ENCODE measurements around the gene FMN2. TPM values are rescaled to one million over a fixed set of nuclear protein-coding genes. Genes with fewer than 3 reads are reported as not detected.

The FMN2 gene
- total RNA-seq, 1 experiment from 2014 or later = not detected

DNA sequence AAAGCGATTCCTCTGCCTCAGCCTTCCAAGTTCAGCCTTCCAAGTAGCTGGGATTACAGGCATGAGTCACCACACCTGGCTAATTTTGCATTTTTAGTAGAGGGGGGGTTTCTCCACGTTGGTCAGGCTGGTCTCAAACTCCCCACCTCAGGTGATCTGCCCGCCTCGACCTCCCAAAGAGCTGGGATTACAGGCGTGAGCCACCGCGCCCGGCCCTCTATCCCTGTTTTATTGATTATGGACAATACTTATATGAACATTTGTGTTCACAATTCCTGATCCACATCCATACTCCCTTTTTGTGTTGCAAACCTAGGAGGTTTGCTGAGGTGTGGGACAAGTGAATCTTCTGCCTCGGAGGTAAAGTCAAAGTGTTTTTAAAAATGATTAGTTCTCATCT, 275.0 kb downstream of the FMN2 start:
- Mint-ChIP-seq H3K27me3 (ENCODE audit: insufficient read depth, unreplicated experiment) (peaks cover 4% of the 10 kb centered on the region), H3K36me3 (ENCODE audit: insufficient read depth, unreplicated experiment) (no peaks in the 10 kb centered on the region), H3K9me3 (ENCODE audit: unreplicated experiment) (no peaks in the 10 kb centered on the region), H3K27ac (ENCODE audit: unreplicated experiment) (no peak overlapping the region), H3K4me3 (ENCODE audit: unreplicated experiment) (no peak overlapping the region), H3K4me1 (ENCODE audit: low read depth, unreplicated experiment) (no peaks in the 10 kb centered on the region)
- H3K36me3 ChIP-seq (ENCODE audit: control insufficient read depth, insufficient read depth, low read length) = no peaks in the 10 kb centered on the region
- H3K4me1 ChIP-seq = no peaks in the 10 kb centered on the region
- ChIA-PET CTCF (no interaction called here), POLR2A (no interaction called here)
- no peak for DNase-seq
- intact Hi-C loops (cut with micrococcal nuclease; ENCODE audit: unreplicated experiment) = no loop called here
- H3K9me3 ChIP-seq = no peaks in the 10 kb centered on the region
- H3K27me3 ChIP-seq (replicated peaks; ENCODE audit: control insufficient read depth, insufficient read depth, low read length) = no peaks in the 10 kb centered on the region
- no peak overlapping the region for H3K4me3 ChIP-seq (ENCODE audit: low read depth, low read length)
- no TSS peak for BruUV-seq (replicated peaks)
- TF ChIP-seq, protein P1, sequence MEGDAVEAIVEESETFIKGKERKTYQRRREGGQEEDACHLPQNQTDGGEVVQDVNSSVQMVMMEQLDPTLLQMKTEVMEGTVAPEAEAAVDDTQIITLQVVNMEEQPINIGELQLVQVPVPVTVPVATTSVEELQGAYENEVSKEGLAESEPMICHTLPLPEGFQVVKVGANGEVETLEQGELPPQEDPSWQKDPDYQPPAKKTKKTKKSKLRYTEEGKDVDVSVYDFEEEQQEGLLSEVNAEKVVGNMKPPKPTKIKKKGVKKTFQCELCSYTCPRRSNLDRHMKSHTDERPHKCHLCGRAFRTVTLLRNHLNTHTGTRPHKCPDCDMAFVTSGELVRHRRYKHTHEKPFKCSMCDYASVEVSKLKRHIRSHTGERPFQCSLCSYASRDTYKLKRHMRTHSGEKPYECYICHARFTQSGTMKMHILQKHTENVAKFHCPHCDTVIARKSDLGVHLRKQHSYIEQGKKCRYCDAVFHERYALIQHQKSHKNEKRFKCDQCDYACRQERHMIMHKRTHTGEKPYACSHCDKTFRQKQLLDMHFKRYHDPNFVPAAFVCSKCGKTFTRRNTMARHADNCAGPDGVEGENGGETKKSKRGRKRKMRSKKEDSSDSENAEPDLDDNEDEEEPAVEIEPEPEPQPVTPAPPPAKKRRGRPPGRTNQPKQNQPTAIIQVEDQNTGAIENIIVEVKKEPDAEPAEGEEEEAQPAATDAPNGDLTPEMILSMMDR (IDR thresholded peaks at IDR 0.05; ENCODE audit: insufficient read depth in 1 of 2, low read depth in 1 of 2, low read length in 1 of 2, severe bottlenecking in 1 of 2, unreplicated experiment in 1 of 2) = no peak

DNA sequence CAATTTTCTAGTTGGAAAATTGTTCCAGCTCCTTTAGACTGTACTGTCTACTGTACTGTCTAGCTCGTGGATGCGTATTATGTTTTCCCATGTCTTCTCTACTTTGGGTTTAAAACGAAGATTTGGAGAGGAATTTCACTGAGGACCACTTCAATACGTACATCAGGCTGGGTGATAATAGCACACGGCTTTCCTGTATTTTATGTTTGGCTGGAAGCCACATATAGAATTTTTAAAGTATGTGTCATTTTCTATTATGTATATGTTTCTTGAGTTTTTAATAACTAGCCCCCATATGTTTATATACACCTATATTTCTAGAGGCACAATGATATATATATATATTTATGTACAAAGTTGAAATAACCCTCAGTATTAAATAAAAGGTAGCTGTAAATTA, 293.9 kb downstream of the FMN2 start:
- H3K4me3 Mint-ChIP-seq (ENCODE audit: unreplicated experiment) = no peak overlapping the region
- POLR2A ChIA-PET = no interaction called here

DNA sequence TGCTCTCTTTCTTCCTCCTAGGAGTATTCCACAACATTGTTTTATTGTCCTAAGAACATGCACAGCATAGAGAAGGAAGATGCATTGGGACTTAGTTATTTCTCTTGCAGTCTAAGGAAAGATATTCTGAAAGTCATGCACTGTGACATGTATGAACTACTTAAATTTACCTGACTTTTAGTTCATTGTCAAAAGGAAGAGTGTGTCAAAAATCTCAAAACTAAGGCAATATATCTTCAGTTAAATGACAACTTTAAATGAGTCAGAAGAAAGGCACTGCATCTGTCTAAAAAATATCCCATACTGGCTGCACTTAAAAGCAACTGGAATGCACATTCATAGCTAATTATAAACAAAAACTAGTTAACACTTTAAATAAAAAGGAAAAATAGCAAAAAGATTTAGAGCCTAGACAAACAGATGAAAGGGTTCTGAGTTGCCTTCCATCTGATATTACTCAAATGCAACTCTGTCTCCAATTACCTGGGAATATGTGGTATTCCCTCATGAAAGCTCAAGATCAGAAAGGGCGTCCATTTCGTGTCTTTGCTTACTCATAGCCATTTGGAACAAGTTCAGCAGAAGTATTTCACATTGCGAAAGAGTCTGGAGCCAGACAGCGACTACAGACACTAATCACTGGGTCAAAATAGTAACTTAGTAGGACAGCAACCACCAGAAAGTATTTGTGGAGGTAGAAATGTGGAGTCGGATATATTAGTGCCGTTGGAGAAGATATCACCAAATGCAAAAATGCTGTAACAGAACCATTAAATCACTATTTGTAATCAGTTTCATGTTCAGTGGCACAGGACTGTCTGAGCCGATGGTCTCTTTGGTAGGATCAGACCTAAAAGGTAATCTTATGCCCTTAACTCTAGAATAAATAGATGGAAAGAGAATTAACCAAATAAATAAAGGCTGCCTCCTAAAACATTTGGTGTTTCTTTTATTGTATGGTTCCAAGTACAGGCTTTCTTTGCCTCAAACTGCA, 294.6 kb downstream of the FMN2 start:
- H3K27ac Mint-ChIP-seq (ENCODE audit: unreplicated experiment) = no peak overlapping the region
- BruUV-seq (replicated peaks) = no TSS peak
- DNase-seq = no peak
- no peak overlapping the region for H3K4me3 ChIP-seq (ENCODE audit: low read depth, low read length)
- H3K4me3 Mint-ChIP-seq (ENCODE audit: unreplicated experiment) = no peak overlapping the region
- no peaks in the 10 kb centered on the region for H3K4me1 ChIP-seq
- H3K36me3 Mint-ChIP-seq (ENCODE audit: insufficient read depth, unreplicated experiment) = no peaks in the 10 kb centered on the region
- POLR2A ChIA-PET = no interaction called here
- peaks cover 3% of the 10 kb centered on the region for H3K27me3 Mint-ChIP-seq (ENCODE audit: insufficient read depth, unreplicated experiment)
- no peaks in the 10 kb centered on the region; the same call in 1 of the 2 replicates for H3K9me3 ChIP-seq
- intact Hi-C loops (cut with micrococcal nuclease; ENCODE audit: unreplicated experiment) = no loop called here
- no peaks in the 10 kb centered on the region for H3K36me3 ChIP-seq (ENCODE audit: control insufficient read depth, insufficient read depth, low read length)
- TF ChIP-seq, protein P1 (IDR thresholded peaks at IDR 0.05; ENCODE audit: insufficient read depth in 1 of 2, low read depth in 1 of 2, low read length in 1 of 2, severe bottlenecking in 1 of 2, unreplicated experiment in 1 of 2) = no peak
- H3K4me1 Mint-ChIP-seq (ENCODE audit: low read depth, unreplicated experiment) = peaks cover 7% of the 10 kb centered on the region
- H3K27me3 ChIP-seq (replicated peaks; ENCODE audit: control insufficient read depth, insufficient read depth, low read length) = no peaks in the 10 kb centered on the region
- peaks cover under 1% of the 10 kb centered on the region for H3K9me3 Mint-ChIP-seq (ENCODE audit: unreplicated experiment)
- CTCF ChIA-PET = no interaction called here

More for the DNA sequence above, 293.9 kb downstream of the FMN2 start:
- intact Hi-C loops (cut with micrococcal nuclease; ENCODE audit: unreplicated experiment) = no loop called here
- H3K36me3 ChIP-seq (ENCODE audit: control insufficient read depth, insufficient read depth, low read length) = no peaks in the 10 kb centered on the region
- peaks cover 8% of the 10 kb centered on the region for H3K9me3 Mint-ChIP-seq (ENCODE audit: unreplicated experiment)
- no peak overlapping the region for H3K4me3 ChIP-seq (ENCODE audit: low read depth, low read length)
- H3K9me3 ChIP-seq = peaks cover 6% of the 10 kb centered on the region; the same call in 1 of the 2 replicates
- no TSS peak for BruUV-seq (replicated peaks)
- H3K4me1 Mint-ChIP-seq (ENCODE audit: low read depth, unreplicated experiment) = peaks cover 7% of the 10 kb centered on the region
- TF ChIP-seq, protein P1 (IDR thresholded peaks at IDR 0.05; ENCODE audit: insufficient read depth in 1 of 2, low read depth in 1 of 2, low read length in 1 of 2, severe bottlenecking in 1 of 2, unreplicated experiment in 1 of 2) = no peak
- no peaks in the 10 kb centered on the region for H3K27me3 ChIP-seq (replicated peaks; ENCODE audit: control insufficient read depth, insufficient read depth, low read length)
- DNase-seq = no peak
- no peaks in the 10 kb centered on the region for H3K4me1 ChIP-seq
- CTCF ChIA-PET = no interaction called here
- H3K27ac Mint-ChIP-seq (ENCODE audit: unreplicated experiment) = no peak overlapping the region
- peaks cover 3% of the 10 kb centered on the region for H3K27me3 Mint-ChIP-seq (ENCODE audit: insufficient read depth, unreplicated experiment)
- no peaks in the 10 kb centered on the region for H3K36me3 Mint-ChIP-seq (ENCODE audit: insufficient read depth, unreplicated experiment)
